GM21423 (cell line): ENCODE measurements around the gene SLC6A12.

Experiments
- ATAC-seq: cut with Tn5 transposase; IDR thresholded peaks from one replicate; pipeline ENCODE4 v1.9.1; 2021; ENCODE audit warnings: mild to moderate bottlenecking, moderate library complexity; ENCODE audit not compliant: unreplicated experiment

Gene SLC6A12

DNA sequence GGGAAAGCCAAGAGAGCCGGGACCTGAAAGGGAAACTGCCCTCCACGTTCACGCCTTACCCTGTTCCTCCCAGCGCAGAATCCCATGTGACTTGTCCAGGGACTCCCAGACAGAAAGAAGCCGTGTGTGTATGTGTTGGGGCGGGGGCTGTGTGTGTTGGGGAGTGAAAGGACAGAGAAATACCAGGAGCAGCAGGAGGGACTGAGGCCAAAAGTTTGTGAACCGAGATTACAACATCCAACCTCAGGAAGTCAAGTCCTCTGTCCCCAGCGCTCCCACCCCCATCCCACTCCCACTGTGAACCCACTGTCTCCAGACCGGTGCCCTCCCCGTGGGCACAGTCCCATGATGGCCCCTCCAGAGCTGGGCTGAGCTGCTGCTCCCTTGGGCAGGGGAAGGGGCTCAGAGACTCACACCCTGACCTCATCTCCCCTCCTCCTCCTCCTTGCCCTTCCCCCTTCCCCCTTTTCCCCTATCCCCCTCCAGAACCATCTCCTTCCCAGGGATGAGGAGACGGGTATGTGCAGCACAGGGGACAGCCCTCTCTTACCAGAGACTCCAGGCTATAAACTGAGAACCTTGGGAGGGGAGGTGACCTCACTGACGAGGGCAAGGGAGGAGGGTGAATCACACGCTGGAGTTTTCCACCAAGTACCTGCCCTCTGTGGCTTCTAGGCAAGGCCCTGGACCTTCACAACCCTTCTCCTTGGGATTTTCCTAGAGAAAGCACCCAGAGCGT is at the start of gene SLC6A12:
TSS of gene SLC6A12 (minus strand) at position 155 of the 739 bp plus-strand sequence. CDS start 4,171 bp downstream, outside the sequence.
- ATAC-seq = no peak

DNA sequence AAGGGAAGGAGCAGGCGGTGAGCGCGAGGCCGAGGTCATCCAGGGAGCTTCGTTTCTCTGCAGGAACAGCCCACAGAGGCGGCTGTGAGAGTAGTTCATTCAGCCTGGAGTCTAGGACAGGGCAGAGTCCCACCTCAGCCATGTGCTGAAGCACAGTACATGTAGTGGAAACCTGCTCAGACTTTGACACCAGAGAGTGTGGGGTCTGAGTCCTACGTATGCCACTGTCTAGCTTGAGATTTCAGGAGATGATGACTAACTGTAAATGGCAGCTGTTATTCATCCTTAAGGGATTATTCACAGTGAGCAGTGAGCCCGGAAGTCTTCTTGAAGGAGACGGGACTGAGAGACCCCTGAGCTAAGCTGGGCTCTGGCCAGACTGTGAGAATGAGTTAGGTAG is 49.6 kb upstream of the SLC6A12 start:
- ATAC-seq = no peak

DNA sequence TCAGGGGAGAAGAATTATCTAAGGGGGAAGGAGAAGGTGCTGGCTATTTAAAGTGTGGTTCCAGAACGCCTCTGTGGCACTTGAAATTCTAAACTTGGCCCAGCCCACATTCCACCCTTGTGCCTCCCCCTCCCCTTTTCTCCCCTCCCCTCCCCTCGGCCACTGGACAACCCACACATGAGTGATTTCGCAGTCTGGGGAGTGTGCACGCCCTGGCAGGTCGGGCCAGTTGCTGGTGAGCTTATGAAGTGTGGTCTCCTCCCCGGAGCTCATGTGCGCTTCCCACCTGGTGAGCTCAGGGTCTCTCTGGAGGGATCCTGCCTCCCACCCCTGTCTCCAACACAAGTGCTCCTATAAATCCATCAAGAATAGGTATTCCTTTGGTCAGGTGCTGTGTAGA is 48.9 kb upstream of the SLC6A12 start, which contains the start of gene SLC6A13:
TSS of gene SLC6A13 (minus strand) at position 20 of the 400 bp plus-strand sequence. CDS start 2,784 bp downstream, outside the sequence.
- ATAC-seq = no peak

DNA sequence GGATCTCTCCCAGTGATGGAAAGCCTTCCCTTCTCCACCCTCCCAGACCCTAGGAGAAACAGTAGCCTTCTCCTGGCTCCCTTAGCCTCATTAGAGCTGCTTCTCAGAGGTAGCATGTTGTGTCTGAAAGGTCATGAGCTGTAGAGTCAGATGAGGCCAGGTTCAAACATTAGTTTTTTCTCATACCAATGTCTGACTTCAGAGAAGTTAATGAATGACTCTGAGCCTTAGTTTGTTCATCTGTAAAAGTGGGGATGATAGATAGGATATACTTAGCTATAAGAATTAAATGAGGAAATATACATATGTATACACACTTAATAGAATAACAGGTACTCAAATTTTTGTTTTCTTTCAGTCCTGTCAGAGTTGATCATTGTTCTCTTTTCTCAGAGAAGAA is 48.2 kb upstream of the SLC6A12 start:
- no peak for ATAC-seq

DNA sequence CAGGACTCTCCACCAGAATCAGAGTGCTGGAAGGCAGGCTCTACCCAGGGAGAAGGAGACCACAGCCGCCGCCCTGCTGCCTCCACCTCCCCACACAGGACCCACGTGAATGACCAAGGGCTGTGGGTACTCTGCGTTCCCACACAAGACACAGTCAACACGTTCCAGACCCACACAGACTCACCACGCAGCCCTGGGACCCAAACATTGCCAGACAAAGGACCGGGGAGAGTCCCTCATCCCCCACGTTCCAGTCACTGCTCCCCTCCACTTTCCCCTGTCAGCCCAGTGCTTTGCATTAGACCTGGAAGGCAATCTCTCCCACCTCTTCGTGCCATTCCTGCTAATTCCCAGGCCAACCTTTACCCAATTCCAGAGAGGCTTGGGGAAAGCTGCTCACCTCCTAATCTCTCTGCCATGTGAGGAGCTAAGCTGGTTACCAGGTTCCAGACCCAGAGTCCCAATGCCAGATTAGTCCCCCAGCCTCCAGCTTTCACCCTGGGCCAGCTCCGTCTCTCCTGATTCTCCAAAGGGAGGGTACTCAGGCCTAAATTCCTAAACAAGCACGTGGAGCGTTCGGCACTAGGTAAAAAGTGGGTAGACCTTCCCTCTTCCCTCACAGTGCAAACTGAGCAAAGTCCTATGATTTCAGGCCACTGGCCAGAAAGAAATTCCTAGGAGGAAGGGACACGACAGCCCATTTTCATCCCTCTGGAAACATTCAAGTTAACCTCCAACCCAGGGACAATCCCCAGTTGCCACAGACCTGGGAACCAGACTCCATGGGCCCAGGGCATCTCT is 43.8 kb upstream of the SLC6A12 start:
- ATAC-seq = no peak

DNA sequence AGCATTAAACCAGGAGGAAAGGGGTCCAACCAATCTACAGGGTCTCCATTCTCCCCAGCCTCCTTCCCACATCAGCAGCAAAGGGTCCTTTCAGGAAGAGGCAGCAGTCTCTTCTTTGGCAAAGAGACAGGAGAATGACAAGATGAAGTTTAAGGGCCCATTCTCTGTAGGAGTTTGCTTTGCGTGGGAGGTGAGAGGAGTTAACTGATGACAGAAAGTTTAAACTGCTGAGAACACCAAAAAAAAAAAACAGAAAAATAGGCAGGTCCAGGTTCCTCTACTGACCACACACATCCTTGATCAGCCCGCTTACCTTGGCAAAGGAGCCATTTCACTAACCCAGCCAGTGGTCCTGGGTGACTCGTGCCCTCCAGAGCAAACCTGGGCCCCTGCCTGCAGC is 43.0 kb upstream of the SLC6A12 start:
- no peak for ATAC-seq

DNA sequence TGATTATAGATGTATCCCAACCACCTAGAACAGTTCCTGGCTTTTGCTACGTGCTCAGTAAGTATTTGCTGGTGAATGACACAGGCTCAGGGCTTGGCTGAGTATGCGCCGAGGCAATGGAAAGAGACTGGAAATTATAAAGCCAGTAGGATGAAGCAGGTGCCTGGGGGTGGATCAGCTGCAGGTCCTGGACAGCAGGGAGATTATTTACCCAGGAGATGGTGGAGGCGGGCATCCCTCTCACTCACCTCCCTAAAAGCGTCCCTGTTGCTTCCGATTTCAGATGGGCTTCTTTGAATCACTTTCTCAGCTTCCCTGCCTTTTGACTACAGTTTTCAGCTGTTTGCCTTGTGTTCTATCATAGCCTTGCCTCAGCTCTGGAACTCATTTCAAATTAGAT is 42.3 kb upstream of the SLC6A12 start:
- no peak for ATAC-seq

DNA sequence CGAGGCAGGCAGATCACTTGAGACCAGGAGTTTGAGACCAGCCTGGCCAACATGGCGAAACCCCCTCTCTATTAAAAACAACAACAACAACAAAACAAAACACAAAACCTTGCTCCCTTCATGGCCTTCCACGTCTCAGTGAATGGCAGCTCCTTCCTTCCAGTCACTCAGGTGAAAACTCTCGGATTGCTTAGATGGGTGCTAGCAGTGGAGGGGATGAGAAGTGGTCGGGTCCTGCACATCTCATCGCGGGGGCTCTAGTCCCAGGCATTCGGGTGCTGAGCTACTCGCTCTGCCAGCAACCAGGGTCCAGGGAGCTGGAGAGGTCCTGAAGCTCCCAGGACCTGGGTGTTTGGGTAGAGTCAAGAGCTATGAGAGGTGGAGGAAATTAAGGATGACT is 41.0 kb upstream of the SLC6A12 start:
- ATAC-seq = no peak

DNA sequence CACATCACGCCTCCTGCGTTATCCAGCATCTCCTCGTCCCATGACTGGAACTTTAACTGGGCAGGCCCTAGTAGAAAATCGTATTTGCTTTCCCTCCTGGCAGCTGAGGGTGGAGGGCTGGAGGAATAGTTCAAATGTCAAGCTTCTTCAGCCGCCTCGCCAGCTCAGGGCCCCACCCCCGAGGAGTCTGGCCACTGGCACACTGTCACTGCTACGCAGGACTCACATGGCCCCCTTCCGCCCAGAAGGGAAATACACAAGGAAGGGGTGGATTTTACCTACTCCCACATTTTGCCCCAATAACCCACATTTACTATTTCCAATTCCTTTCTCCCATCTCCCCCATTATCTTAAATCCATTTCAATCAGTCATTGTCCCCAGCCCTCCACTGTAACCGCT is 40.1 kb upstream of the SLC6A12 start:
- no peak for ATAC-seq

DNA sequence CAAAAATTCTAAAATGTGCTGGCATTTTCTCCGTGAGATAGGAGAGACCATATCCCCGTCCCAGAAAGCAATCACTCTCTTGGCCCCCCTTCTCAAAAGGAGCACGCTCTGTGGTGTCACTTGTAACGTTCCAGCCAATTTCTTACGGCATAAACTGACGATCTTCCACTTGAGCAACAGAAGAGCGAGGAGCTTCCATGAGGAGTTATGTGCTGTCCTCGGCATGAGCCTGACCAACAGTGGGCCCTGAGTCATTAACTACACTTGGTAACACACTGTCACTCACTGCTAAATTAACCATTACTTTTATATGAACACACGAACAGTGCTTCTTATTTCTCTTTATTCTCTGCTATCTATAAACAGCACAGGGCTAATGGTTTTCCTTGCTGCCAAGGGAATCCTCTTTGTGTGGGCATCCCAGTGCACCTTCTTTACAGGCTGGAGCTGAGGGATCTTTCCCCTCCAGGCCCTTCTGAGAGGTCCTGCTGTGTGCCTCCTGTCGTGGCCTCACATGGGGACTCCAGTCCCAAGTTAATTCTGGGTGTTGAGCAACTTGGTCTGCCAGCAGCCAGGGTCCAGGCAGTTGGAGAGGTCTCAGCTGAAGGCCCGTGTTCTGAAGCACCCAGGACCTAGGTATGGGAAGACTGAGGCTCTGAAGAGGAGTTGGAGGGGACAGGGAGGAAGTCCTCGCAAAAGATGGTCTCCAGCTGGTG is 39.3 kb upstream of the SLC6A12 start:
- no peak for ATAC-seq

DNA sequence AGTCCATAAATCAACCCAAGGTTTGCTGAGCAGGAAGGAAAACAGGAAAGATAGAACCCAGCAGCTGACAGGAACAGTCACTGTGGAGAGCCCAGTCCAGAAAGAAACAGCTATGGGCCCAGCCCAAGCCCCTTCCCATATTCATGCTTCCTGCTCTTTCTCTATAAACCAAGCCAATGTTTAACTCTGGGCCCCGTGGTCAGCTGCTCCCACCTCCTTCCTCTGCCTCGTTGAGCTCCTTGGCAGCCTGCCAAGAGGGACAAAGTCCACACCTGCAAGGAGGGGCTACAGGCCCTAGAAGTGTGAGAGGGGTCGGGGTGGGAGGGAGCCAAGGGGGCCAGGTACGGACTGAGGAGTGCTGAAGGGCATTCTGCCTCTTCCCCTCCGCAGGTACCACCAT is 38.7 kb upstream of the SLC6A12 start:
- no peak for ATAC-seq

DNA sequence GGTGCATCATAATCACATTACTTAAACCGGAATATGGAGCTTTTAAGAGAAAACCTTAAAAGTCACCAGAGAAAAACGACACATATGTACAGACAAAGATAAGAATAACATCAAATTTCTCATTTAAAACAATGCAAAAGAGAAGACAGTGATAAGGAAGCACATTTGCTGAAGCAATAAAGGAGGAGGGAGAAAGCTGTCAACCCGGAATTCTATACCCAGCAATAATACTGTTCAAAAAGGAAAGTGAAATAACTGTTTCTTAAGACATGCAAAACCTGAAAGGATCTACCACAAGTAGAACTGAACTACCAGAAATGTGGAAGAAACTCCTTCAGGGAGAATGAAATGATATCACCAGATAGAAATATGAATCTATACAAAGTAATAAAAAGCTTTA is 33.3 kb upstream of the SLC6A12 start:
- ATAC-seq = no peak

DNA sequence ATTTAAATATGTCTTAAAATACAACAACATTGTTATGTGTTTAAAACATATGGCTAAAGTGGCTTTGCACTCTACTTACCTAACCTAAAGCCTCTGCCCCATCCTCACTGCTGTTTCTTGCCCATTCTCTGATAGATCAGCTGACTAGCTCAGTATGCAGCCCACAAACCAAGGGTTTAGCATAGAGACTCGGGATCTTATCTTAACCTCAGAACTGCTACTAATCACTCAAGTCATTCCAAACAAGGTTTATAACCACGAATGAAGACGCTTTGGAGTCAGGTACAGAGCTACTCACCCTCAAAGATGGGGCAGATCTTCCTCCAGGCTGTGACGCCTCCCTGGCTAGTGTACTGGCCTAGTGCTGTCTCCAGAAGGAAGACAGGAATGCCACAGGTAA is 29.4 kb upstream of the SLC6A12 start:
- ATAC-seq = no peak

DNA sequence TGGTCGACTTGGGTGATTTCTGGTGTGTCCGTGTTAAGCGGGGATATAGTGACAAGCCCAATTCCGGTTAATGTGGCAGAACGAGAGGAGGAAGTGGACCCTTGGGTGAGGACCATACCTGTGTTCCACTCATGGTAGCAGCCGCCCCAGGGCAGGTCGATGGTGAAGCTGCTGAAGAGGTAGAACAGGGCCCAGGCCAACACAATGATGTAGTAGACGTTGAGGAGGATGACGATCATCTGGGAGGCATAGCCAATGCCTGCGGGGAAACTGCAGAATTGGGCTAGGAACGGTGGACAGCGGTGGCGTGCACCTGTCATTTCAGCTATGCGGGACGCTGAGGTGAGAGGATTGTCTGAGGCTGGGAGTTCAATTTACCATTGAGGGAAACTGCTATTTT is 28.5 kb upstream of the SLC6A12 start:
- no peak for ATAC-seq

DNA sequence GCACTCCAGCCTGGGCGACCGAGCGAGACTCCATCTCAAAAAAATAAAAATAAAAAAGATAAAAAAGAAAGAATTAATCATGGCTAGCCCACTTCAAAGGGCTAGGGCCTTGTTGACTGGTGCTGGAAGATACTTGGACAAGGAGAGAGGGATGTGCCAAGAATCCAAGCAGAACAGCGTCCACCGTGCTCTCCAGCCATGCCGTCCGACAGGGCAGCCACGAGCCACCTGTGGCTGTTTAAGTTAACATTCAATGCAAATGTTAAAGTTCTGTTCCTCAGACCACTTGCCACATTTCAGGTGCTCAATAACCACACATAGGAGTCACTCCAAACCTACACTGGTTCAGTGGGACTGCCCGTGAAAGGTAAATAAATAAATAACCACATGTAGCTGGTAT is 27.3 kb upstream of the SLC6A12 start:
- ATAC-seq = no peak

DNA sequence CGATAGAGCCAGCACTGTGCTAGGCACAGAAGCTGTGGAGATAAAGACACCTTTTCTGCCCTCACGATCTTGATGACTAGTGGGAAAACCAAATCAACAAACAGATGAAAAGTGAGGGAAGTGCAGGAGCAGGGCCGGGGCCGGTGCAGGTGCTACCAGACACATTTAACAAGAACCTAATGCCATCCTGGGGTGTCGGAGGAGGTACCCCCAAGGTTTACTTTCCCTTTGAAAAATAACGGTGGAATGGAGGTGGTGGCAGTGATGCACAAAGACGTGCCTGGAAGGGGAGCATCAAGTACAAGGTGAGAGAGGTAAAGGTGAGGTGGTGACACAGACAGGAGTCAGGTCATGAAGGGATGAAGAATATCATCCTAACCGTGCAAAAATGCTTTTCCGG is 26.6 kb upstream of the SLC6A12 start:
- ATAC-seq = no peak

DNA sequence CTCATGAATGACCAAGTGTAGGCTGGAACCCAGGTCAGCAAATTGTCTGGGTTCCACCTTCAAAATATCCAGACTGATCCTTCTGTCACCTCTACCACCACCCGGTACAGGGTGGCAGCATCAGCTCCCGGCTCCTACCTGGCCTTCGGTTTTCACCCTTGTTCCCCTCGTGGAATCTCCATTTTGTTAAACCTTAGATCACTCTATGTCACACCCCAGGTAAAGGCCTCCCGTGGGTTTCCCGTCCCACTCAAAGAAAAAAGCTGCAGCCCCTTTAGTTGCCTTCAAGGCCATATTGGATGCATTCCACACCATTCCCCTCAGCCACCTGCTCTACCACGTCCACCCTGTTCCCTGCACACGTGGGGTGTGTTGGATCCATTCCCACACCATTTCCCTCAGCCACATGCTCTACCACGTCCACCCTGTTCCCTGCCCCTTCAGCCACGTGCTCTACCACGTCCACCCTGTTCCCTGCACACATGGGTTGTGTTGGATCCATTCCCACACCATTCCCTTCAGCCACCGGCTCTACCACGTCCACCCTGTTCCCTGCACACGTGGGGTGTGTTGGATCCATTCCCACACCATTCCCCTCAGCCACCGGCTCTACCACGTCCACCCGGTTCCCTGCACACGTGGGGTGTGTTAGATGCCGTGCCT is 24.9 kb upstream of the SLC6A12 start:
- no peak for ATAC-seq

DNA sequence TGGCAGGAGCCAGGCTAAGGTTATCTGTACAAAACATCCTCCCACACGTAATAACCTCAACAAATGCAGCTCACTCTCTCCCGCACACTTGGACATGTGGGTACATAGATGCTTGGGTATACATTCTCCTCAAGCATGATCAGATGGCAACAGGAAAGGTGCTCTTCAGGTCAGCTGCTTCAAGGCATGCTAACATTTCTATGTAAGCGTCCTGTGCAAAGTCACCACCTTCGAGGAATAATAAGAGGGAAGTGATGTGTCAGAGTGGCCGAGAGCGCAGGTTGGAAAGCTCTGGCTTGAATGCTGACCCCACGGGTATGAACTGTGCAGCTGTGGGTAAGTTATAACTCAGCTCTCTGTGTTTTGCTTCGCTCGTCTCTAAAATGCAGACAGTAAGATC is 24.2 kb upstream of the SLC6A12 start:
- ATAC-seq = no peak

DNA sequence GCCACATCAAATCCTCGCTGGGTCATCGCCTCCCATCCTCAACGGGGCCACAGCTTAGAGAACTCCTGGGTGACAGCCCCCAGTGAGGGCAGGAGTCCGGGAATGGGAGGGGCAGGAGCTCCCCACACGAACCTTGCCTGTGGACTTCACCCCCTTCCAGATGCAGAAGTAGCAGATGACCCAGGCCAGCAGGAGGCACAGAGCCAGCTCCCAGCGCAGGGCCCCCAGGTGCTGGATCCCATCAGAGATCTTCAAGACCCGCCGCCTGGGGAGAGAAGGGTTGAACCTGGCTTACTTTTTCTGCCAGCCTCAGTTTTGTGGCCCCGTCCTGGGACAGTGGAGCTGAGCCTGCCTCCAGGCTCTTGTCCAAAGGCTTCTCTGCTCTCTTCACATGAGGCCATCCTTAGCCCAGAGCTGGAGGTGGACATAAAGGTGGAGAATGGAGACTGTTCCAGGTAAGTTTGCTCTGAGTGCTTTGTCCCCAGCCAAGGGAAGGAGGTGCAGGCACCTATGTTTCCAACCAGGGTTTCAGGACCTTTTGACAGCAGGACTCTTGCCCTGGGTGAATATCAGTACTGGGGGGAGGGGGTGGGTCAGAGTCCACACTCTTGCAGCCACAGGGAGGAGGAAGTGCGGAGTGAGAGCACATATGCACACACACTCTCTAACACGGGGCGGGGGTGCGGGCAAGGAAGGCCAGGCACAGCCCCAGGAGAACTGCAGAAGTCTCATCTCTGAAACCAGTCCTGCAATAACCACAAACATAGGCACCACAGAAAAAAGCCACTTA is 23.3 kb upstream of the SLC6A12 start:
- no peak for ATAC-seq

DNA sequence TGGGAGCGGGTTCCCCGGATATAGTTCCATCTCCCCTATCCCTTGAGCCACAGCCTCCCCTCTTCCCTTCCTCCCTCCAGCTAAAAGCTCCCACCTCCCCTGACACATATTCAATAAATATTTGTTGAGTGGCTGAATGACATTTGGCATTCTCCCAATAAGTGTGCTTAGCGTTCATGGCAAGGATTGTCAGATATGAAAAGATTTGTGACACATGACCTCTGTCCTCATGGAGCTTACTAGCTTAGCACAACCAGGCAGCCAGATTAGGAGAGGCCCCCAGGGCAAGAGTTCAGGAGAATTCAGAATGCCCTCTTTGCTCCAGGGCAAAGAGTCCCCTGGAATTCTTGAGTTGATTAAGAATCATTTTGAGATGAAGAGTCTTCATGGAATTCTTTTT is 22.5 kb upstream of the SLC6A12 start:
- no peak for ATAC-seq
